ENCODE measurements around the gene ATXN3. TPM values are rescaled to one million over a fixed set of nuclear protein-coding genes. Genes with fewer than 3 reads are reported as not detected.
A peak's percentile ranks its signal among the peaks of the same experiment; 100 is the strongest.

Gene ATXN3
- polyA plus RNA-seq, 2 of the 4 experiments (the other 2 are of a cell fraction), result 23.8 to 41.8 TPM

- no peak for DNase-seq (ENCODE audit: low read depth in 1 of 2, low spot score in 1 of 2)
- POLR2A ChIA-PET, result no interaction called here
Observed at GRCh38 chr14:92037989-92038388, 68.4 kb downstream of the ATXN3 start.

GRCh38 chr14:92035890-92036289 is 70.5 kb downstream of the ATXN3 start:
- no peak for FAIRE-seq
- POLR2A ChIA-PET, result no interaction called here
- H3K9me3 ChIP-seq, result no peaks in the 10 kb centered on the region
- CTCF ChIA-PET, result no interaction called here
- no peak overlapping the region for H3K4me3 ChIP-seq
- DNase-seq (ENCODE audit: low read depth in 1 of 2, low spot score in 1 of 2), result no peak
- H3K27ac ChIP-seq, result no peak overlapping the region
- no peak overlapping the region for H3K4me2 ChIP-seq
- no peak for ATAC-seq
- H3K4me1 ChIP-seq, result peaks cover 16% of the 10 kb centered on the region
- 33% methylated on average over 1 of the region's 1 CpG for WGBS (ENCODE audit: missing lambda C conversion rate)
- TF ChIP-seq JUNB (IDR thresholded peaks at IDR 0.05) (no peak), CBX2 (IDR thresholded peaks at IDR 0.05; ENCODE audit: borderline replicate concordance, low read depth) (no peak), ELK1 (IDR thresholded peaks at IDR 0.05; ENCODE audit: low read depth, low read length) (no peak)

More at GRCh38 chr14:92037989-92038388, 68.4 kb downstream of the ATXN3 start:
- WGBS (ENCODE audit: missing lambda C conversion rate), result 86% methylated on average over 3 of the region's 3 CpGs
- Histone ChIP-seq H3K4me1 (peaks cover 20% of the 10 kb centered on the region), H3K9me3 (no peaks in the 10 kb centered on the region), H3K4me3 (no peak overlapping the region), H3K4me2 (peak overlapping the region; percentile 83), H3K27ac (no peak overlapping the region)
- CTCF ChIA-PET, result no interaction called here
- no peak for TF ChIP-seq NFE2L2 (conservative IDR thresholded peaks at IDR 0.05; ENCODE audit: low read length)
- no peak for TF ChIP-seq RCOR1 (IDR thresholded peaks at IDR 0.05; ENCODE audit: low read depth, low read length)
- no peak for TF ChIP-seq SREBF2 (IDR thresholded peaks at IDR 0.05)
- TF ChIP-seq ATOH8 (CRISPR knock-in tag; IDR thresholded peaks at IDR 0.05; ENCODE audit: low read depth), result no peak
- TF ChIP-seq ELK1 (IDR thresholded peaks at IDR 0.05; ENCODE audit: low read depth, low read length), result no peak
- TF ChIP-seq BCL3 (IDR thresholded peaks at IDR 0.05), result no peak
- no peak for TF ChIP-seq CBX2 (IDR thresholded peaks at IDR 0.05; ENCODE audit: borderline replicate concordance, low read depth)
- no peak for TF ChIP-seq NPAS2 (CRISPR knock-in tag; IDR thresholded peaks at IDR 0.05; ENCODE audit: borderline replicate concordance)
- TF ChIP-seq POLR2A (IDR thresholded peaks at IDR 0.05; ENCODE audit: low read length), result no peak
- TF ChIP-seq EHMT2 (IDR thresholded peaks at IDR 0.05; ENCODE audit: low read depth), result no peak
- ATAC-seq (no peak), FAIRE-seq (no peak)

- no peak overlapping the region for H3K27ac ChIP-seq
- peaks cover 15% of the 10 kb centered on the region for H3K4me1 ChIP-seq
- TF ChIP-seq MAZ (IDR thresholded peaks at IDR 0.05; ENCODE audit: borderline replicate concordance, low read depth, low read length), result no peak
- no peak for TF ChIP-seq EHF (CRISPR knock-in tag; IDR thresholded peaks at IDR 0.05)
- no peak for TF ChIP-seq FOSL2 (IDR thresholded peaks at IDR 0.05)
- no peak for TF ChIP-seq FOSL2 (CRISPR knock-in tag; IDR thresholded peaks at IDR 0.05)
- TF ChIP-seq ZNF302 (CRISPR knock-in tag; IDR thresholded peaks at IDR 0.05), result no peak
- H3K9me3 ChIP-seq, result no peaks in the 10 kb centered on the region
- DNase-seq (ENCODE audit: low read depth in 1 of 2, low spot score in 1 of 2) (no peak), ATAC-seq (no peak), FAIRE-seq (no peak)
- CTCF ChIA-PET, result interaction anchor here (0.6 to 2.1 kb wide), 4 partner anchors 11 to 79 kb away, joined by 3 to 5 read pairs (median 4); no protein-coding TSS in a partner anchor
- POLR2A ChIA-PET, result no interaction called here
- H3K4me2 ChIP-seq, result no peak overlapping the region
- WGBS (ENCODE audit: missing lambda C conversion rate), result 90% methylated on average over 11 of the region's 11 CpGs
- no peak overlapping the region for H3K4me3 ChIP-seq
Observed at GRCh38 chr14:92033906-92034687, 72.3 kb downstream of the ATXN3 start.

All from A549 (cell line).